ENCODE measurements around the gene ANKRD55.

ANKRD55 gene

DNA sequence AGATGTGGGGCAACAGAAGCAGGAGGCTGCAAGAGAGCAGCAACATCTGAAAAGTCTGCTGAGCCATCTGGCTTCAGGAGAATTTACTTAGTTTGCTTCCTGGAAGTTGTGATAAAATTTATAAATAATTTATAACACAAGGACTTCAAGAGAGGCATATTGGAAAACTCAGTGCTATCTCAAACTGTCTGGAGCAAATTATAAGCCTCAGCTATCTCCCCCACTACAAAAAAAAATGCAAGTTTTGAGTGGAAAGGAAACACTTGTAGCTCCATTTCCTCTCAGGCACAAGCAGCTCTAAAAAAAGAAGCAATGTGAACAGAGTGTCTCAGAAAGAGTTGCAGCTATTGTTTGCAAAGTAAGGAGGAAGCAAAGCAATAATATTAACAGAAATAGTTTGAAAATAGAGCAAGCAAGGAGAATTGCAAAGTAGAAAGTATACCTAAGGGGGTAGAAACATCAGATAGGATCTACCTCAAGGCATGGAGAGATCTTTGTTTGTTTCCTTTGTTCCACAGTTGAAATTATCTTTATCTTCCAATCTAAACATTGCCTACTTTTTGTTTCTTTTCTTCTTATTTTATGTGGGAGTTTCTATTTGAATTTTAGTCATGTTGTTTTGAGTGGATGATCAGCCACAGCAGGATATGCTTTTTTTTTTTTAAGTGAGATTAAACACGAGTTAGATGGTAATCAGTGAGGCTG, 182.4 kb downstream of the ANKRD55 start:
- H3K4me1 Mint-ChIP-seq (ENCODE audit: low read depth), result peaks cover 41% of the 10 kb centered on the region
- H3K27ac Mint-ChIP-seq, result peak overlapping the region; percentile 6
- no peaks in the 10 kb centered on the region for H3K36me3 Mint-ChIP-seq (ENCODE audit: low read depth)
- peak overlapping the region; percentile 8 for H3K4me3 Mint-ChIP-seq
- peaks cover 3% of the 10 kb centered on the region for H3K27me3 Mint-ChIP-seq
- H3K9me3 Mint-ChIP-seq, result peaks cover 12% of the 10 kb centered on the region

All from stimulated activated naive CD8-positive, alpha-beta T cell treated with anti-CD3 and anti-CD28 coated beads, Interleukin-15, Interleukin-2, amounts not matched to agents 100 ng/mL and 50 ng/mL, for 24 hours (primary cell).